ENCODE data around the gene FN1.

Gene FN1

GRCh38 chr2:215347878-215348277 is 88.0 kb downstream of the FN1 start:
- TF ChIP-seq, protein P1, sequence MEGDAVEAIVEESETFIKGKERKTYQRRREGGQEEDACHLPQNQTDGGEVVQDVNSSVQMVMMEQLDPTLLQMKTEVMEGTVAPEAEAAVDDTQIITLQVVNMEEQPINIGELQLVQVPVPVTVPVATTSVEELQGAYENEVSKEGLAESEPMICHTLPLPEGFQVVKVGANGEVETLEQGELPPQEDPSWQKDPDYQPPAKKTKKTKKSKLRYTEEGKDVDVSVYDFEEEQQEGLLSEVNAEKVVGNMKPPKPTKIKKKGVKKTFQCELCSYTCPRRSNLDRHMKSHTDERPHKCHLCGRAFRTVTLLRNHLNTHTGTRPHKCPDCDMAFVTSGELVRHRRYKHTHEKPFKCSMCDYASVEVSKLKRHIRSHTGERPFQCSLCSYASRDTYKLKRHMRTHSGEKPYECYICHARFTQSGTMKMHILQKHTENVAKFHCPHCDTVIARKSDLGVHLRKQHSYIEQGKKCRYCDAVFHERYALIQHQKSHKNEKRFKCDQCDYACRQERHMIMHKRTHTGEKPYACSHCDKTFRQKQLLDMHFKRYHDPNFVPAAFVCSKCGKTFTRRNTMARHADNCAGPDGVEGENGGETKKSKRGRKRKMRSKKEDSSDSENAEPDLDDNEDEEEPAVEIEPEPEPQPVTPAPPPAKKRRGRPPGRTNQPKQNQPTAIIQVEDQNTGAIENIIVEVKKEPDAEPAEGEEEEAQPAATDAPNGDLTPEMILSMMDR (IDR thresholded peaks at IDR 0.05; ENCODE audit: low read depth, low read length) = no peak
- H3K4me3 ChIP-seq (ENCODE audit: low read depth, low read length) = no peak overlapping the region

- no peak overlapping the region for H3K4me3 ChIP-seq (ENCODE audit: low read depth, low read length)
- TF ChIP-seq, protein P1 (IDR thresholded peaks at IDR 0.05; ENCODE audit: low read depth, low read length) = no peak
Measured at GRCh38 chr2:215338883-215339679, 96.8 kb downstream of the FN1 start.

GRCh38 chr2:215332872-215333595 is 102.8 kb downstream of the FN1 start:
- TF ChIP-seq, protein P1 (IDR thresholded peaks at IDR 0.05; ENCODE audit: low read depth, low read length) = no peak
- no peak overlapping the region for H3K4me3 ChIP-seq (ENCODE audit: low read depth, low read length)

- TF ChIP-seq, protein P1 (IDR thresholded peaks at IDR 0.05; ENCODE audit: low read depth, low read length) = no peak
- H3K4me3 ChIP-seq (ENCODE audit: low read depth, low read length) = no peak overlapping the region
Measured at GRCh38 chr2:215328066-215328465, 107.8 kb downstream of the FN1 start.

DNA sequence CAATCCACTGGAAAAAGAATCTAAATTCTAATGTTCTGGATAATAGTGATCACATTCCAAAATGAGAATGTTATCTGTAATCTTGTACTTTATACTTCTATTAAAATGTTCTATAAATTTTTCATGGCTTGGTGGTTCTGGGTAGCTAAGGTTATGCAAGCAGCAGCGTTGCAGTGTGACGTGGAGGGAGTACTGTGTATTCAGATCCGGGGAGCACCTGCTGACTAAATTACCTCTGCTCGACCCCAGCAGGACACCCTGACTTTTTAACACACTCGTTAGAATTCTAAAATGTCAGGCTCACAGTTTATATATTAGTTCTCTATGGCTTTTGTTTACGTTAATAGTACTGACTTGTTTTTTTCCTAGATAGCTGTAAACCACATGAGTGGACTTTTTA is 111.1 kb downstream of the FN1 start:
- TF ChIP-seq, protein P1 (IDR thresholded peaks at IDR 0.05; ENCODE audit: low read depth, low read length) = no peak
- H3K4me3 ChIP-seq (ENCODE audit: low read depth, low read length) = no peak overlapping the region

GRCh38 chr2:215320679-215321078 is 115.2 kb downstream of the FN1 start:
- TF ChIP-seq, protein P1 (IDR thresholded peaks at IDR 0.05; ENCODE audit: low read depth, low read length) = no peak
- no peak overlapping the region for H3K4me3 ChIP-seq (ENCODE audit: low read depth, low read length)

GRCh38 chr2:215320102-215320501 is 115.8 kb downstream of the FN1 start:
- TF ChIP-seq, protein P1 (IDR thresholded peaks at IDR 0.05; ENCODE audit: low read depth, low read length) = no peak
- H3K4me3 ChIP-seq (ENCODE audit: low read depth, low read length) = no peak overlapping the region

All from WI38 (cell line).